K562 (cell line): ENCODE results near the gene SYMPK. TPM values are rescaled to one million over a fixed set of nuclear protein-coding genes. Genes with fewer than 3 reads are reported as not detected.

Experiments
- ATAC-seq: fragments of 200-7000 bp; cut with Tn5 transposase; 3 replicates; pipeline ENCODE4 v1.9.1; 2020; ENCODE audit warnings: moderate library complexity
- BruUV-seq: library from RNA; stranded (reverse); fragments of 400-500 nt; replicated peaks from 2 replicates; lab custom pipeline; 2021; lab: Mats Ljungman, UMichigan
- CTCF ChIA-PET: fragments of 300-600 bp; formaldehyde crosslinking; extraction: SDS; loops from one replicate; lab custom pipeline; 2021; ENCODE audit warnings: low intra/inter-chr PET ratio; lab: Yijun Ruan, JAX
- POLR2A ChIA-PET: fragments of 300-600, 350-650 bp; sonication (Branson Sonifier 250); formaldehyde crosslinking; extraction: SDS; loops from one replicate; lab custom pipeline; 2021; ENCODE audit warnings: antibody characterized with exemption, inconsistent platforms; lab: Yijun Ruan, JAX
- DNase-seq, 4 experiments: peaks; one replicate each; pipeline versions ENCODE4 v3.0.0 to v3.0.0-alpha.2; 2011 to 2018; ENCODE audit warnings: low spot score in 3 of 4, mixed read lengths in 3 of 4; ENCODE audit errors: extremely low read depth in 1 of 4
- FAIRE-seq: peaks from 2 replicates; lab custom pipeline; 2011; peaks lifted over from hg19 to GRCh38; lab: Jason Lieb, UNC
- H2AFZ ChIP-seq: 2 replicates; pipeline ENCODE4 v1.6.0; 2011; ENCODE audit warnings: low read depth, low read length, control low read depth, inconsistent platforms
- H3K27ac ChIP-seq: fragments of 200-600 bp; 3 replicates; pipeline ENCODE4 v1.8.0; 2011; ENCODE audit warnings: low read depth, mild to moderate bottlenecking, control low read depth, inconsistent platforms, low read length, moderate library complexity, mixed read lengths; ENCODE audit errors: extremely low read depth
- H3K27me3 ChIP-seq, 2 experiments: fragments of 300-600 bp in 1 of 2; 2 replicates in 1 of 2; 3 replicates in 1 of 2; pipeline versions ENCODE4 v1.6.0 to v1.8.0; 2011; ENCODE audit warnings: inconsistent platforms in 2 of 2, low read length in 2 of 2, mild to moderate bottlenecking in 1 of 2, mixed read lengths in 1 of 2, moderate library complexity in 1 of 2; ENCODE audit not compliant: control insufficient read depth in 2 of 2, insufficient read depth in 2 of 2
- H3K36me3 ChIP-seq: fragments of 300-600 bp; 3 replicates; pipeline ENCODE4 v1.8.0; 2011; ENCODE audit warnings: mild to moderate bottlenecking, low read length, inconsistent platforms; ENCODE audit not compliant: control insufficient read depth, insufficient read depth
- H3K4me1 ChIP-seq, 2 experiments: fragments of 200-600 bp in 1 of 2; replicated peaks in 1 of 2; 2 replicates in 1 of 2; 3 replicates in 1 of 2; pipeline versions ENCODE4 v1.5.1 to v1.8.0; 2011; ENCODE audit warnings: inconsistent platforms in 2 of 2, low read length in 2 of 2, mild to moderate bottlenecking in 1 of 2, mixed read lengths in 1 of 2, moderate library complexity in 1 of 2; ENCODE audit not compliant: control insufficient read depth in 2 of 2, insufficient read depth in 2 of 2
- H3K4me2 ChIP-seq: 2 replicates; pipeline ENCODE4 v1.6.1; 2011; ENCODE audit warnings: low read length, control low read depth, inconsistent platforms, mixed read lengths; ENCODE audit not compliant: insufficient read depth
- H3K4me3 ChIP-seq: fragments of 200-600 bp; sonication (generic), shearing (Covaris generic); 2 replicates; pipeline ENCODE4 v1.5.1; 2016; ENCODE audit warnings: control low read depth, inconsistent platforms
- H3K79me2 ChIP-seq: fragments of 200-600 bp; 3 replicates; pipeline ENCODE4 v1.8.0; 2011; ENCODE audit warnings: low read length, inconsistent platforms; ENCODE audit not compliant: control insufficient read depth, insufficient read depth
- H3K9ac ChIP-seq, 2 experiments: 2 replicates each; pipeline versions ENCODE4 v1.6.0 to v1.6.1; 2011; ENCODE audit warnings: low read depth in 2 of 2, low read length in 2 of 2, control low read depth in 1 of 2, inconsistent platforms in 1 of 2, mild to moderate bottlenecking in 1 of 2, mixed read lengths in 1 of 2; ENCODE audit not compliant: insufficient read depth in 1 of 2
- H3K9me1 ChIP-seq: one replicate; pipeline ENCODE4 v1.6.0; 2011; ENCODE audit warnings: inconsistent platforms, mild to moderate bottlenecking, low read length, moderate library complexity; ENCODE audit not compliant: control insufficient read depth, insufficient read depth
- H3K9me3 ChIP-seq: replicated peaks from 2 replicates; pipeline ENCODE4 v1.5.1; 2011; ENCODE audit warnings: low read depth, low read length, inconsistent platforms; ENCODE audit not compliant: control insufficient read depth, insufficient read depth
- H4K20me1 ChIP-seq: replicated peaks from 2 replicates; pipeline ENCODE4 v1.6.1; 2011; ENCODE audit warnings: low read length, inconsistent platforms, mixed read lengths; ENCODE audit not compliant: control insufficient read depth, insufficient read depth
- KDM1A ChIP-seq, 2 experiments: fragments of 450-650 bp; IDR thresholded peaks; 2 replicates each; pipeline ENCODE4 v1.6.1; 2016; ENCODE audit warnings: mild to moderate bottlenecking in 2 of 2
- YBX1 ChIP-seq: fragments of 450-650 bp; IDR thresholded peaks from 2 replicates; pipeline ENCODE4 v1.7.1; 2016; ENCODE audit warnings: mild to moderate bottlenecking
- ZBTB40 ChIP-seq, 2 experiments: fragments of 450-650 bp in 1 of 2; sonication (generic) in 1 of 2; formaldehyde crosslinking in 1 of 2; IDR thresholded peaks; 2 replicates each; pipeline versions ENCODE4 v1.7.1 to v1.9.0; 2016 to 2022; ENCODE audit warnings: inconsistent platforms in 1 of 2, mild to moderate bottlenecking in 1 of 2, missing genetic modification reagents in 1 of 2
- WGBS: fragments of 100-300 bp; shearing (Covaris generic); methylation state at CpG from one replicate; pipeline ENCODE4 v1.1.6; 2016; ENCODE audit warnings: low coverage, mixed read lengths; ENCODE audit not compliant: insufficient coverage; ENCODE audit errors: missing lambda C conversion rate; 5-methylcytosine and 5-hydroxymethylcytosine counted together
- in situ Hi-C: fragments of 300-500 bp; cut with MboI; formaldehyde crosslinking; loops from 4 replicates; pipeline ENCODE4 v1.15.0; 2018; ENCODE audit warnings: inconsistent platforms, mixed read lengths
- intact Hi-C: fragments of 100-400 bp; cut with micrococcal nuclease; formaldehyde crosslinking; loops from 2 replicates; pipeline ENCODE4 v1.14.2; 2022
- polyA plus RNA-seq, 8 experiments: library from polyadenylated mRNA; depleted of rRNA in 4 of 8; stranded (reverse) in 5 of 8; unstranded in 3 of 8; fragments of >200 nt; fragmentation: Nextera tagmentation in 2 of 8; fragmentation: Illumina TruSeq in 1 of 8; extraction: Ambion mirVana in 2 of 8; extraction: Trizol in 1 of 8; gene quantifications; 2 replicates each; pipeline versions ENCODE4 v1.2.1 to v1.2.3, GENCODE V29; 2011 to 2014; ENCODE audit warnings: inconsistent platforms in 1 of 8, missing spikeins in 1 of 8
- total RNA-seq, 7 experiments: library from RNA; depleted of rRNA in 6 of 7; stranded (reverse); fragments of >200 nt in 6 of 7; fragmentation: Illumina TruSeq in 2 of 7; extraction: Trizol in 2 of 7; gene quantifications; 2 replicates each; pipeline versions ENCODE4 v1.2.1 to v1.2.3, GENCODE V29; 2011 to 2021; ENCODE audit warnings: low replicate concordance in 1 of 7
- TF ChIP-seq, protein P1 (sequence below): sonication (generic); formaldehyde crosslinking; IDR thresholded peaks from 2 replicates; pipeline ENCODE4 v1.9.0; 2022; ENCODE audit warnings: mild to moderate bottlenecking, missing genetic modification reagents

Gene SYMPK
- total and polyA plus RNA-seq, 9 of the 15 experiments (the other 6 are each of a cell fraction or from before 2014, with no cell fraction given) = 0.73 to 95.5 (median 58.4) TPM

DNA sequence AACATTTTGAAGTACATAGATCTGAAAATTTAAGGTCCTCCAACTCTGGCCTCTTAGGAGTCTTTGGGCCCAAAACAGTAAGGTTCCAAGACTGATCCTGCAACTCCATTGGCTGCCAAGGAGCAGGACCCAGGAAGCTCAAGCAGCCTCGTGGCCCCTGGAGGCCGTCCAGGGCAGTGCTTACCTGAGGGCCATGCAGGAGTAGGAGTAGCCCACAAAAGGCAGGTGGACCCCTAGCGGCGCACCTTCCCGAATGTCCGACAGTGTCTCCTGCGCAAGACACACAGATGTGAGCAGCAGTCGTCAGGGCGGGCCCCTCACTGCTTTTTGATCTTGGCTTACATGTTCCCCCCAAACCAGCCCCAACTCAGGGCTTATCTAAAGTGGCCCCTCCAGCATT is 88.2 kb downstream of the SYMPK start:
- Histone ChIP-seq H3K4me1 (peaks cover 6 to 53% of the 10 kb centered on the region in 2 experiments), H3K4me3 (no peak overlapping the region), H3K9me1 (peaks cover 5% of the 10 kb centered on the region), H3K4me2 (no peak overlapping the region), H3K9me3 (no peaks in the 10 kb centered on the region), H3K27ac (no peak overlapping the region), H4K20me1 (peaks cover under 1% of the 10 kb centered on the region; the same call in 1 of the 2 replicates), H2AFZ (no peak overlapping the region), H3K27me3 (no peaks in the 10 kb centered on the region), H3K36me3 (peaks cover 28% of the 10 kb centered on the region; the same call in 2 of the 3 replicates), H3K79me2 (no peaks in the 10 kb centered on the region), H3K9ac (no peak overlapping the region)
- ChIA-PET POLR2A (interaction anchor here (1.5 kb wide), 1 partner anchor 18 kb away, joined by 3 read pairs; the partner anchor contains the start of gene DMWD), CTCF (no interaction called here)
- BruUV-seq = no TSS peak
- 71% methylated on average over 8 of the region's 9 CpGs for WGBS
- in situ Hi-C loops (no loop called here), intact Hi-C loops (no loop called here)
- FAIRE-seq (peak; percentile 29), DNase-seq (peak in 1 of 4 experiments; percentile 33), ATAC-seq (no peak)
- TF ChIP-seq KDM1A (IDR thresholded peaks at IDR 0.05) = no peak
- TF ChIP-seq YBX1 = no peak
- no peak for TF ChIP-seq ZBTB40 (IDR thresholded peaks at IDR 0.05)
- TF ChIP-seq ZBTB40 (CRISPR knock-in tag; IDR thresholded peaks at IDR 0.05) = no peak
- TF ChIP-seq, protein P1, sequence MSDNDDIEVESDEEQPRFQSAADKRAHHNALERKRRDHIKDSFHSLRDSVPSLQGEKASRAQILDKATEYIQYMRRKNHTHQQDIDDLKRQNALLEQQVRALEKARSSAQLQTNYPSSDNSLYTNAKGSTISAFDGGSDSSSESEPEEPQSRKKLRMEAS (CRISPR knock-in tag) = peak; percentile 67; the same call in 1 of the 2 replicates
